Right lobe of liver (tissue), 4 donors: ENCODE data around the gene IL9.

Experiments
- CTCF ChIP-seq, 4 donors: fragments of 200-600 bp in 3 of 4; fragments of 450-650 bp in 1 of 4; IDR thresholded peaks; one replicate each; pipeline versions ENCODE4 v1.5.1 to v1.8.0; 2016 to 2022; ENCODE audit warnings: antibody characterized with exemption in 4 of 4, mild to moderate bottlenecking in 2 of 4
- POLR2A ChIP-seq: fragments of 450-650 bp; IDR thresholded peaks from one replicate; pipeline ENCODE4 v1.6.1; 2017; ENCODE audit warnings: antibody characterized with exemption, mild to moderate bottlenecking
- donor health status: DM: no; HTN: no; CAD: no.
- donor health status: DM: no; HTN: no; CAD: no.
- donor health status: DM: no; HTN: yes; CAD: no.

GRCh38 chr5:135913713-135914626, 18.3 kb upstream of the IL9 start:
- TF ChIP-seq POLR2A (no peak), CTCF (IDR thresholded peaks at IDR 0.05) (no peak)
